Upper lobe of left lung (tissue), 4 donors: Measurements from ENCODE around the gene PPP2R5E.

Experiments
- CTCF ChIP-seq, 6 experiments: fragments of 450-650 bp in 4 of 6; fragments of 200-600 bp in 2 of 6; sonication (generic) in 2 of 6; IDR thresholded peaks; one replicate each; pipeline ENCODE4 v1.5.1; 2016 to 2019; ENCODE audit warnings: antibody characterized with exemption in 6 of 6
- POLR2A ChIP-seq, 4 donors: fragments of 450-650 bp; IDR thresholded peaks; one replicate each; pipeline ENCODE4 v1.5.1; 2016 to 2017; ENCODE audit warnings: antibody characterized with exemption in 4 of 4, mild to moderate bottlenecking in 2 of 4
- POLR2AphosphoS5 ChIP-seq, 2 donors: sonication (generic); formaldehyde crosslinking; IDR thresholded peaks; one replicate each; pipeline ENCODE4 v1.5.1; 2017; ENCODE audit warnings: antibody characterized with exemption in 2 of 2

GRCh38 chr14:63448841-63449240 lies 94.3 kb downstream of the PPP2R5E start:
- TF ChIP-seq POLR2A (IDR thresholded peaks at IDR 0.05) (no peak), CTCF (IDR thresholded peaks at IDR 0.05) (no peak), POLR2AphosphoS5 (IDR thresholded peaks at IDR 0.05) (no peak)
